ENCODE results near the gene NLRC3.
"Not testable (repeated sequence)": the region's sequence is repeated elsewhere in the genome, so short reads cannot be mapped to it uniquely, and the experiment has no call there.

The NLRC3 gene

GRCh38 chr16:3577302-3577752 lies at the start of gene NLRC3:
NLRC3 (minus strand) TSS chr16:3577403; CDS start chr16:3565036, 12,367 bp downstream.
- no peak for DNase-seq (ENCODE audit: low read depth in 2 of 3, low spot score in 2 of 3)

- no peak for DNase-seq (ENCODE audit: low read depth in 2 of 3, low spot score in 2 of 3)
Observed at GRCh38 chr16:3625911-3626732, 48.9 kb upstream of the NLRC3 start.

- no peak for DNase-seq (ENCODE audit: low read depth in 2 of 3, low spot score in 2 of 3)
Observed at GRCh38 chr16:3625331-3625730, 48.1 kb upstream of the NLRC3 start.

- DNase-seq (ENCODE audit: low read depth in 2 of 3, low spot score in 2 of 3) = no peak
Observed at GRCh38 chr16:3623642-3624041, 46.4 kb upstream of the NLRC3 start.

DNA sequence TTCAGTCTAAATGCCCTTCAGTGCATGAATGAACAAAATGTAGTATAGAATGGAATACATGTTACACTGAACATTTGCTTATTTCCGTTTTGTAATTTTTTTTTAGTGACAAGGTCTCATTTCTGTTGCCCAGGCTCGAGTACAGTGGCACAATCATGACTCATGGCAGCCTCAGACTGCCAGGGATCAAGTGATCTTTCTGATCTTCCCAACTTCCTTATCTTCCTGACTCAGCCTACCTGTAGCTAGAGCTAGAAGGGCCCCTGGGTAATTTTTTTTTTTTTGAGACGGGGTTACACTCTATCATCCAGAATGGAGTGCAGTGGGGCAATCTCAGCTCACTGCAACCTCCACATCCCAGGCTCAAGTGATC lies 41.6 kb upstream of the NLRC3 start:
- no peak for DNase-seq (ENCODE audit: low read depth in 2 of 3, low spot score in 2 of 3)

DNA sequence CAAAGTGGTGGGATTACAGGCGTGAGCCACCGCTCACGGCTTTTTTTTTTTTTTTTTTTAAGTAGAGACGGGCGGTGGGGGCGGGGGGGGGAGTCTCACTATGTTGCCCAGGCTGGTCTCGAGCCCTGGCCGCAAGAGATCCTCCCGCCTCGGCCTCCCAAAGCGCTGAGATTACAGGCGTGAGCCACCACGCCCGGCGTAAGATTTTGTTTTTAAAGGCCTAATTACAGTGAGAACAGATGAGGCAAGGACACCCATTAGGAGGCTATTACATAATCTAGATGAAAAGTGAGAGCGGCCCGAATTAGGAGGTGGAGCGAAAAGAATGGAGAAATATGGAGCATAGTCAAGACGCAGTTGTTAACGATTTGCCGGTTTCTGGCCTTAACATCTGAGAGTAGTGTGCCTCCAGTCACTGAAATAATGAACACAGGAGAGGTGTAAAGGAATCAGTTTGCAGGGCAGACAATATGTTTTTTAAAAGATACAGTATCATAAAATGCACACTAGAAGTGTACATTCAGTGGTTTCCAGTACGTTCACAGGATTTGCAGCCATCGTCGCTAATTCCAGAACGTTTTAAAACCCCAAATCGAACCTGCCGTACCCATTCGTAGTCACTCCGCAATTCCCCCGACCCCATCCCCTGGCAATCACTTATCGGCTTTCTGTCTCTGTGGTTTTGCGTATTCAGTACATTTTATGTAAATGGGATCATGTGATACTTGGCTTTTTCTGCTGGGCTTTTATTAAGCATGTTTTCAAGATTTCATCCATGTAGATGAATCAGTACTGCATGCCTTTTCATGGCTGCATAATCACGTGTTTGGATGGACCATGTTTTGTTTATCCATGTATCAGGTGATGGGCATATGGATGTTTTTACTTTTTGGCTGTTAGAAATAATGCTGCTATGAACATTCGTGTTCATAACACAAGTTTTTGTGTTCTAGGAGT lies 35.6 kb upstream of the NLRC3 start:
- no peak for DNase-seq (ENCODE audit: low read depth in 2 of 3, low spot score in 2 of 3)

- DNase-seq (ENCODE audit: low read depth in 2 of 3, low spot score in 2 of 3) = peak; percentile 70 to 90 (median 82)
Observed at GRCh38 chr16:3611146-3611975, 34.2 kb upstream of the NLRC3 start, which contains the start of gene SLX4. SLX4 (minus strand) TSS chr16:3611606; CDS start chr16:3608964, 2,642 bp downstream.

DNA sequence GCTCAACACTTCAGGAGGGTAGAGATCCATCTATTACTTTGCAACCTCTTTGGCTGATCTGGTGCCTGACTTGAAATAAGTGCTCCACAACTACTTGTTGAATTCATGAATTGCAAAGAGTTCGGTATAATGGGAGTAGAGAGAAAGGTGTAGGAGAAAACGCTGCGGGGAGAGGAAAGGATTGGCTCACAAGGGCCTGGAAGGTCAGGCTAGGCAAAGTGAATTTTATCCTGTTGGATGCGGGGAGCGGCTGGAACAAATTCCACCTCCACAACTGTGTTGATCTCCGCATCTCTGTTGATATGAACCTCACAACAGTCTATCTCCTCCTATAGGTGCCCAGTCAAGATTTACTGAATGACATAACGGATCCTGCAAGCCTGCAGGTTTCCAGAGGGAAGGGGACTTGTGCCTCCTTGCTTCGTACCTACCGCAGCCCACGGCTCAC lies 33.5 kb upstream of the NLRC3 start:
- no peak for DNase-seq (ENCODE audit: low read depth in 2 of 3, low spot score in 2 of 3)

DNA sequence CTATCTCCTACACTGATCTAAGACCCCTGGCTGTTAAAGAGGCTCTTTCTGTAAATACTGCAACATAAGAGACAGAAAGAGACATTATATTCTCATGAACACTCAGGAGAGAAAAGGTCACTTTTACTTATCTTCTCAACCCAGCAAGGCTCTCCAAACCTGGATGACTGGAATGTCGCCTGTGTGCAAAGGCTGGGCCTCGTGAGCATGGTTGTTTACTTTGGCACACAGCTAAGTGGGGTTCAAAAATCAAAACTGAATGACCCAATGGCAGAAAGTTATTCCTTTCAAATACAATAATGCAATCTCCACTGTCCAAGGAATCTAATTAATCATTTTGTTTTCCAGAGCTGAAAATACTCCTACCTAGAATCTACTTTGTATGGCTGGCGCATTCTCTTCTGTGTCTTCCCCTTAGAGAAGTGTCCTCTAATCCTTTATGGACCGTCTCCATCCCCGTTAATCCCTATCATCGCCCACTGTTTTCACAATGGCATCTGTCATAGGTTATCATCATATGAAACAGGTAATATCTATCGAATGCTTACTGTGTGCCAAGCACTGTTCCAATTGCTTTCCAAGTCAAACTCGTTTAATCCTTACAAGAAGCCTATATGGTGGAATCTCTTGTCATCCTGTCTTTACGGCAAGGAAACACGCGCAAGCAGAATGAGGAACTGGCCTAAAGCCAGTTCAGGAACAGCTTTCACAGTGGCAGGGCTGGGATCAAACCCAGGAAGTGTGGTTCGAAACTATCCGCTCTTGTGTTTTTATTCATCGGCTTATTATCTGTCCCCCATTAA lies 32.9 kb upstream of the NLRC3 start:
- no peak for DNase-seq (ENCODE audit: low read depth in 2 of 3, low spot score in 2 of 3)

GRCh38 chr16:3608976-3609375 lies 31.8 kb upstream of the NLRC3 start:
- not testable (repeated sequence) for DNase-seq (ENCODE audit: low read depth in 2 of 3, low spot score in 2 of 3)

DNA sequence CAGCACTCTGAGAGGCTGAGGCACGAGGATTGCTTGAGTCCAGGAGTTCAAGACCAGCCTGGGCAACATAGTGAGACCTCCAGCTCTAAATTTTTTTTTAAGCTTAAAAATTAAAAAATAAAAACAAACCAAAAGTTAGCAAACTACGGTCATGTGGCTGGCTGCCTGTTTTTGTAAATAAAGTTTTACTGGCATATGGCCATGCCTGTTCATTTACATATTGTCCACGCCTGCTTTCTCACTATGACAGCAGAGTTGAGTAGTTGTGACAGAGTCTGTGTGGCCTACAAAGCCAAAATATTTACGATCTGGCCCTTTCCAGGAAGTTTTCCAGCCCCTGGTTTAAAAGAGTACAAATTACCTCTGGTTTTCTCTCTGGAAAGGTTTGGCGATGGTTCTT lies 30.9 kb upstream of the NLRC3 start:
- no peak for DNase-seq (ENCODE audit: low read depth in 2 of 3, low spot score in 2 of 3)

DNA sequence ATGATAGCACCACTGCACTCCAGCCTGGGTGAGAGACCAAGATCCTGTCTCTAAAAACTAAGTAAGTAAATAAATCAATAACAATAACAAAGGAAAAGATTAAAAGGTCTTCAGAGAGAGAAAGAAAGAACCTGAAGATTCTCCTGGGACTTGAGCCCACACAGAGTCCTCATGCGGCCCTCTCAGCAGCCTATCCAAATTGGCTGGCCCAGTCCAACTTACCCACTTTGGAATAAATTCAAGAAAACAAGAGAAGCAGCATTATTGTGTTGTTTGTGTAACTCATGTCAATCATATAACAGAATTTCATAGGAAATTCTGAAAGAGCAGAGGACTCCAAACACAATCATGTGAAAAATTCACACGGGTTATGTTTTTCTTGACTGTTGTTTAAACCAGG lies 30.4 kb upstream of the NLRC3 start:
- DNase-seq (ENCODE audit: low read depth in 2 of 3, low spot score in 2 of 3) = no peak

- no peak for DNase-seq (ENCODE audit: low read depth in 2 of 3, low spot score in 2 of 3)
Observed at GRCh38 chr16:3607161-3607560, 30.0 kb upstream of the NLRC3 start.

- no peak for DNase-seq (ENCODE audit: low read depth in 2 of 3, low spot score in 2 of 3)
Observed at GRCh38 chr16:3606441-3606840, 29.2 kb upstream of the NLRC3 start.

DNA sequence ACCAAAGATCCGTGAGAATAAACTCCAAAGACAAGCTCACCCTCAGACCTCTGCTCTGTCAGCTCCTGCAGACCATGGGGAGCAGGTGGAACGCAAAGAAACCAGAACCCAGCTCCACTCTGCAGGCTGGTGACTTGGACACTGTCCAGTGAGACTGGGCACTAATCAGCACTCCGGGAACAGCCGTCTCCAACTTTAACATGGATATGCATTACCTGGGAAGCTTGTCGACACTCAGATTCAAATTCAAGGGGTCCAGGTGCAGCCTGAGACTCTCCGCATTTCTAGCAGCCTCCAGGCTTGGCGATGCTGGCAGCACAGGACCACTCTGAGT lies 25.1 kb upstream of the NLRC3 start:
- DNase-seq (ENCODE audit: low read depth in 2 of 3, low spot score in 2 of 3) = no peak

- DNase-seq (ENCODE audit: low read depth in 2 of 3, low spot score in 2 of 3) = no peak
Observed at GRCh38 chr16:3601614-3602319, 24.6 kb upstream of the NLRC3 start.

- DNase-seq (ENCODE audit: low read depth in 2 of 3, low spot score in 2 of 3) = no peak
Observed at GRCh38 chr16:3599922-3600321, 22.7 kb upstream of the NLRC3 start.

GRCh38 chr16:3599121-3599520 lies 21.9 kb upstream of the NLRC3 start:
- DNase-seq (ENCODE audit: low read depth in 2 of 3, low spot score in 2 of 3) = no peak

DNA sequence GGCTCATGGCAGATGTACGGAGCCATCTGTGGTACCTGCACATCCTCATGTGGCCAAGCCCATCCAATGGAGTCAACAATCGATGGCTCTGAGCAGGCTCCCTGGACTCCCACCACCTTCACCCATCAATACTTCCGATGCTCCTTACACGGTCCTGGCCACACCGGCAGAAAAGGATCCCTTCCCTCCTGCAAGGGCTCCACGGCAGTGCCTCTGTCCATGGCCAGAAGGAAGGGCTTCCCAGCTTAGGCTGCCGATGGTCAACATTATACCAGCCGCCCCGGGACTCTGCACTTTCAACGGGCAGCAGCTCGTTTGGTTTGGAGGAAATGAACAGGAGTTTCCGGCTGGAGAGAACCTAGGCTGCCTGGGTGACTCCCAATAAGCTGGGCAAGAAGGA lies 21.0 kb upstream of the NLRC3 start:
- DNase-seq (ENCODE audit: low read depth in 2 of 3, low spot score in 2 of 3) = no peak

- no peak for DNase-seq (ENCODE audit: low read depth in 2 of 3, low spot score in 2 of 3)
Observed at GRCh38 chr16:3597676-3598075, 20.5 kb upstream of the NLRC3 start.

Data from activated CD8-positive, alpha-beta memory T cell treated with anti-CD3 and anti-CD28 coated beads for 48 hours (primary cell).